HCT116 (cell line): ENCODE results near the gene MYH11. TPM values are rescaled to one million over a fixed set of nuclear protein-coding genes. Genes with fewer than 3 reads are reported as not detected.

Experiments
- ATAC-seq: fragments of 200-7000 bp; cut with Tn5 transposase; 2 replicates; pipeline ENCODE4 v1.9.1; 2020; ENCODE audit warnings: mild to moderate bottlenecking, moderate library complexity
- BruUV-seq: library from RNA; stranded (reverse); fragments of 400-500 nt; replicated peaks from 2 replicates; lab custom pipeline; 2021; lab: Mats Ljungman, UMichigan
- CTCF ChIA-PET: fragments of 300-600 bp; sonication (Branson Sonifier 250); formaldehyde crosslinking; loops from one replicate; lab custom pipeline; 2021; ENCODE audit warnings: antibody characterized with exemption; lab: Charles Lee
- POLR2A ChIA-PET: fragments of 300-600, 350-600 bp; sonication (Branson Sonifier 250); formaldehyde crosslinking; loops from one replicate; lab custom pipeline; 2021; ENCODE audit warnings: antibody characterized with exemption; lab: Charles Lee
- RAD21 ChIA-PET, 2 experiments: fragments of 300-600 bp; sonication (Branson Sonifier 250); formaldehyde crosslinking; loops; one replicate each; lab custom pipeline; 2023; ENCODE audit warnings: low total read pairs in 2 of 2; ENCODE audit not compliant: uncharacterized antibody in 2 of 2, unreplicated experiment in 2 of 2, low non-redundant PET in 1 of 2; lab: Charles Lee
- DNase-seq: peaks from one replicate; pipeline ENCODE4 v3.0.0-alpha.2; 2010; ENCODE audit warnings: low read depth, low spot score
- H2AFZ ChIP-seq: fragments of 200-600 bp; shearing (Covaris generic), sonication (generic); 2 replicates; pipeline ENCODE4 v1.6.1; 2017; ENCODE audit warnings: low read depth, mixed run types, mixed read lengths, antibody characterized with exemption, low read length; ENCODE audit not compliant: poor library complexity, severe bottlenecking
- H3K27ac ChIP-seq: 2 replicates; pipeline ENCODE4 v1.5.1; 2012; ENCODE audit warnings: low read depth, low read length
- H3K27me3 ChIP-seq: fragments of 200-600 bp; sonication (generic); 2 replicates; pipeline ENCODE4 v1.6.1; 2016; ENCODE audit warnings: mixed run types, low read length, mixed read lengths; ENCODE audit not compliant: insufficient read depth
- H3K36me3 ChIP-seq, 2 experiments: fragments of 200-500 bp in 1 of 2; fragments of 200-600 bp in 1 of 2; sonication (Bioruptor generic) in 1 of 2; sonication (generic) in 1 of 2; 2 replicates each; pipeline versions ENCODE4 v1.5.1 to v1.6.1; 2014 to 2016; ENCODE audit warnings: low read length in 2 of 2, inconsistent platforms in 1 of 2, mixed read lengths in 1 of 2, mixed run types in 1 of 2; ENCODE audit not compliant: insufficient read depth in 2 of 2, control insufficient read depth in 1 of 2
- H3K4me1 ChIP-seq, 2 experiments: fragments of 200-600 bp in 1 of 2; sonication (generic) in 1 of 2; 2 replicates each; pipeline versions ENCODE4 v1.5.1 to v1.6.1; 2012 to 2017; ENCODE audit warnings: low read length in 2 of 2, inconsistent platforms in 1 of 2, mild to moderate bottlenecking in 1 of 2, mixed read lengths in 1 of 2, mixed run types in 1 of 2, moderate library complexity in 1 of 2; ENCODE audit not compliant: insufficient read depth in 2 of 2, control insufficient read depth in 1 of 2
- H3K4me2 ChIP-seq: fragments of 200-600 bp; sonication (generic); 2 replicates; pipeline ENCODE4 v1.6.1; 2017; ENCODE audit warnings: mixed run types, low read length, mixed read lengths
- H3K4me3 ChIP-seq, 2 experiments: fragments of 200-600 bp in 1 of 2; sonication (generic) in 1 of 2; replicated peaks in 1 of 2; 2 replicates each; pipeline ENCODE4 v1.5.1; 2011 to 2016; ENCODE audit warnings: low read length in 2 of 2, control low read depth in 1 of 2, low read depth in 1 of 2, mild to moderate bottlenecking in 1 of 2, mixed read lengths in 1 of 2, mixed run types in 1 of 2
- H3K79me2 ChIP-seq: fragments of 200-600 bp; sonication (generic); 2 replicates; pipeline ENCODE4 v1.6.1; 2017; ENCODE audit warnings: mild to moderate bottlenecking, mixed run types, low read length, moderate library complexity, mixed read lengths; ENCODE audit not compliant: insufficient read depth
- H3K9ac ChIP-seq: fragments of 200-600 bp; sonication (generic); 2 replicates; pipeline ENCODE4 v1.6.1; 2016; ENCODE audit warnings: low read length, mixed read lengths
- H3K9me2 ChIP-seq: fragments of 200-600 bp; sonication (generic), shearing (Covaris generic); 2 replicates; pipeline ENCODE4 v1.6.1; 2017; ENCODE audit warnings: mixed run types, mild to moderate bottlenecking, moderate library complexity; ENCODE audit not compliant: insufficient read depth
- H3K9me3 ChIP-seq, 2 experiments: fragments of 200-500 bp in 1 of 2; fragments of 200-600 bp in 1 of 2; sonication (Bioruptor generic) in 1 of 2; sonication (generic) in 1 of 2; 2 replicates each; pipeline ENCODE4 v1.6.1; 2014 to 2017; ENCODE audit warnings: low read length in 2 of 2, mixed read lengths in 2 of 2, inconsistent platforms in 1 of 2, low read depth in 1 of 2, mild to moderate bottlenecking in 1 of 2, mixed run types in 1 of 2, moderate library complexity in 1 of 2; ENCODE audit not compliant: control insufficient read depth in 1 of 2, insufficient read depth in 1 of 2
- H4K20me1 ChIP-seq: fragments of 200-600 bp; sonication (generic), shearing (Covaris generic); 2 replicates; pipeline ENCODE4 v1.6.1; 2017; ENCODE audit warnings: mixed run types, mild to moderate bottlenecking, moderate library complexity; ENCODE audit not compliant: insufficient read depth
- CBX3 ChIP-seq: IDR thresholded peaks from 2 replicates; pipeline ENCODE4 v1.6.1; 2012; ENCODE audit warnings: low read depth
- EGR1 ChIP-seq: IDR thresholded peaks from 2 replicates; pipeline ENCODE4 v1.6.1; 2012; ENCODE audit warnings: low read depth
- ELF1 ChIP-seq: IDR thresholded peaks from 2 replicates; pipeline ENCODE4 v1.6.1; 2012; ENCODE audit warnings: low read depth, borderline replicate concordance
- RAD21 ChIP-seq: IDR thresholded peaks from 2 replicates; pipeline ENCODE4 v1.6.1; 2012; ENCODE audit warnings: low read depth, mild to moderate bottlenecking
- SIN3A ChIP-seq: IDR thresholded peaks from 2 replicates; pipeline ENCODE4 v1.6.1; 2012; ENCODE audit warnings: low read depth
- SP1 ChIP-seq: IDR thresholded peaks from 2 replicates; pipeline ENCODE4 v1.6.1; 2012; ENCODE audit warnings: low read depth
- TCF7L2 ChIP-seq: IDR thresholded peaks from 2 replicates; pipeline ENCODE4 v1.7.0; 2011; ENCODE audit warnings: borderline replicate concordance, inconsistent platforms; ENCODE audit not compliant: insufficient read depth, insufficient read length; ENCODE audit errors: extremely low read depth
- YY1 ChIP-seq: IDR thresholded peaks from 2 replicates; pipeline ENCODE4 v1.6.1; 2011; ENCODE audit warnings: low read length, low read depth, moderate library complexity, mild to moderate bottlenecking; ENCODE audit not compliant: insufficient replicate concordance; ENCODE audit errors: extremely low read depth
- ZNF274 ChIP-seq: fragments of 200-500 bp; sonication (Bioruptor generic); IDR thresholded peaks from 2 replicates; pipeline ENCODE4 v1.6.1; 2014; ENCODE audit warnings: mild to moderate bottlenecking, low read depth, low read length, inconsistent platforms
- intact Hi-C: fragments of 100-400 bp; cut with micrococcal nuclease; formaldehyde crosslinking; loops from 2 replicates; pipeline ENCODE4 v1.10.0; 2022
- total RNA-seq: library from RNA; stranded (reverse); gene quantifications from one replicate; pipeline ENCODE4 v1.2.1, GENCODE V29; 2021; ENCODE audit not compliant: unreplicated experiment
- TF ChIP-seq, protein P1 (sequence below): IDR thresholded peaks from 2 replicates; pipeline ENCODE4 v1.6.1; 2012
- TF ChIP-seq, protein P2 (sequence below): IDR thresholded peaks from 2 replicates; pipeline ENCODE4 v1.6.1; 2011; ENCODE audit warnings: mild to moderate bottlenecking, low read length, moderate library complexity; ENCODE audit not compliant: insufficient replicate concordance; ENCODE audit errors: extremely low read depth
- TF ChIP-seq, protein P3 (sequence below): IDR thresholded peaks from 2 replicates; pipeline ENCODE4 v1.6.1; 2012

Gene MYH11
- total RNA-seq, 1 experiment from 2014 or later, result 0.61 TPM

DNA sequence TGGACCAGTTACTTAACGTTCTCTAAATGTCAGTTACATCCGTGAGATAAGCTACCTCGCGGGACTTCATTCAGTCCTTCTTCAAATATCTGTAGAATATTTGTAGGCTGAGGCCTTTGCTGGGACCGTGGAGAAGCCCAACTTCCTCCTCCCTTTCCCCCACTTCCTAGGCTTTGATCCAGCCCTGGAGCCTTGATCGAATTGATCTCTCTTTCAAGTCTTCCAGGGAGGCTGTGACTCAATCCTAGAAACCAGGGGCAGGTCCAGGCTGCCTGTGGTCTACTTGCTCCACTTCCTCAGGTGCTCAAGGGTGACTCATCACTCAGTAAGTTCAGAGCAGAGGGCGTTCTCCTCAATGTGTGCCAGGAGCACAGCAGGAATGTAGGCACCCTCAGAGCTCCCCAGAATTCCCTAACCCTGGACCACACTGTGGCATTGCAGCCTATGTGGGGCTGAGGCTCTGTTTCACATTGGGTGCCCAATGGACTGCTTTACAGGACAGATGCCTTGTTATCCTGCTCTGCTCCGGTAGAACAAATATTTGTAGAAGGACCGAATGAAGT, 42.8 kb upstream of the MYH11 start (continued):
- TF ChIP-seq YY1, result peak; percentile 56
- TF ChIP-seq, protein P1, sequence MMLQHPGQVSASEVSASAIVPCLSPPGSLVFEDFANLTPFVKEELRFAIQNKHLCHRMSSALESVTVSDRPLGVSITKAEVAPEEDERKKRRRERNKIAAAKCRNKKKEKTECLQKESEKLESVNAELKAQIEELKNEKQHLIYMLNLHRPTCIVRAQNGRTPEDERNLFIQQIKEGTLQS, result no peak

DNA sequence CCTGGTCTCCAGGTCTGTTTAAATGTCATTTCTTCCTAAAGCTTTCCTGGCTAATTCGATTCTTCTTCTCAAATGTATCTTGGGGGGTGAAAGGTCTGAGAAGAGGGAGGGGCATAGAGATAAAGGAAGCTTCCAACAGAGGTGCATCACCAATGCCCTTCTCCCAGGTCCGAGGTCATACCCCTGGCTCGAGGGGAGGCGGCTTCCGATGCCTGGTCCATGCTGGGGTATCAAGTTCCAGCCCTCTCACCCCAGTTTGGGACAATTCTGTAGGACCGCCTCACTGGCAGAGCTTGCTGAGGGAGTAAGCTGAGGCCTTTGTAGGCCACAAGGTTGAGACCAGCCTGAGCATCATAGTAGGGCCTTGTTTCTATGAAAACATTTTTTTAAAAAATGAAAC, 41.8 kb upstream of the MYH11 start:
- POLR2A ChIA-PET, result interaction anchor here (1.9 kb wide), 1 partner anchor 10 kb away, joined by 18 read pairs; the partner anchor contains the start of gene CEP20
- BruUV-seq, result no TSS peak
- no peak overlapping the region for H3K4me3 ChIP-seq
- peak overlapping the region; percentile 87 for H3K27ac ChIP-seq
- H3K79me2 ChIP-seq, result no peaks in the 10 kb centered on the region
- H3K36me3 ChIP-seq, result no peaks in the 10 kb centered on the region
- no peaks in the 10 kb centered on the region for H4K20me1 ChIP-seq
- no peaks in the 10 kb centered on the region for H3K9me3 ChIP-seq
- no peaks in the 10 kb centered on the region for H3K27me3 ChIP-seq
- no peaks in the 10 kb centered on the region for H3K9me2 ChIP-seq
- intact Hi-C loops, result no loop called here
- DNase-seq (no peak), ATAC-seq (no peak)
- H2AFZ ChIP-seq, result no peak overlapping the region
- peak overlapping the region; percentile 46; the same call in 1 of the 2 replicates for H3K9ac ChIP-seq
- peaks cover 46 to 73% of the 10 kb centered on the region in 2 experiments for H3K4me1 ChIP-seq
- no peak for TF ChIP-seq ELF1
- no peak for TF ChIP-seq SP1
- TF ChIP-seq EGR1, result no peak
- TF ChIP-seq TCF7L2, result no peak
- TF ChIP-seq ZNF274, result no peak
- TF ChIP-seq CBX3, result no peak
- TF ChIP-seq, protein P2, sequence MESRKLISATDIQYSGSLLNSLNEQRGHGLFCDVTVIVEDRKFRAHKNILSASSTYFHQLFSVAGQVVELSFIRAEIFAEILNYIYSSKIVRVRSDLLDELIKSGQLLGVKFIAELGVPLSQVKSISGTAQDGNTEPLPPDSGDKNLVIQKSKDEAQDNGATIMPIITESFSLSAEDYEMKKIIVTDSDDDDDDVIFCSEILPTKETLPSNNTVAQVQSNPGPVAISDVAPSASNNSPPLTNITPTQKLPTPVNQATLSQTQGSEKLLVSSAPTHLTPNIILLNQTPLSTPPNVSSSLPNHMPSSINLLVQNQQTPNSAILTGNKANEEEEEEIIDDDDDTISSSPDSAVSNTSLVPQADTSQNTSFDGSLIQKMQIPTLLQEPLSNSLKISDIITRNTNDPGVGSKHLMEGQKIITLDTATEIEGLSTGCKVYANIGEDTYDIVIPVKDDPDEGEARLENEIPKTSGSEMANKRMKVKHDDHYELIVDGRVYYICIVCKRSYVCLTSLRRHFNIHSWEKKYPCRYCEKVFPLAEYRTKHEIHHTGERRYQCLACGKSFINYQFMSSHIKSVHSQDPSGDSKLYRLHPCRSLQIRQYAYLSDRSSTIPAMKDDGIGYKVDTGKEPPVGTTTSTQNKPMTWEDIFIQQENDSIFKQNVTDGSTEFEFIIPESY, result no peak
- TF ChIP-seq, protein P3, sequence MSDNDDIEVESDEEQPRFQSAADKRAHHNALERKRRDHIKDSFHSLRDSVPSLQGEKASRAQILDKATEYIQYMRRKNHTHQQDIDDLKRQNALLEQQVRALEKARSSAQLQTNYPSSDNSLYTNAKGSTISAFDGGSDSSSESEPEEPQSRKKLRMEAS, result no peak
- no peak for TF ChIP-seq SIN3A
- no peak for TF ChIP-seq RAD21
- CTCF ChIA-PET, result interaction anchor here (1.1 kb wide), 2 partner anchors 9 to 10 kb away, joined by 3 read pairs; partner anchors contain the start of gene CEP20
- H3K4me2 ChIP-seq, result peak overlapping the region; percentile 75
- RAD21 ChIA-PET, result interaction anchor here (0.6 kb wide), 2 partner anchors 9 to 91 kb away, joined by 3 to 4 read pairs; no protein-coding TSS in a partner anchor
